ENCODE results near the gene CMC2. TPM values are rescaled to one million over a fixed set of nuclear protein-coding genes. Genes with fewer than 3 reads are reported as not detected.

CMC2 gene
- total and polyA plus RNA-seq, 2 of the 8 experiments (the other 6 are each of a cell fraction or from before 2014, with no cell fraction given) = 66.6 to 116 TPM

- TF ChIP-seq CHD7 (IDR thresholded peaks at IDR 0.05; ENCODE audit: insufficient replicate concordance, low read length) (no peak), EP300 (IDR thresholded peaks at IDR 0.05; ENCODE audit: borderline replicate concordance in 1 of 2, low read depth in 2 of 2, low read length in 2 of 2) (no peak), RFX5 (IDR thresholded peaks at IDR 0.05; ENCODE audit: borderline replicate concordance, low read depth, low read length) (no peak), KDM4A (IDR thresholded peaks at IDR 0.05; ENCODE audit: low read depth, low read length, severe bottlenecking) (no peak), TEAD4 (IDR thresholded peaks at IDR 0.05; ENCODE audit: low read depth, low read length) (no peak), NANOG (IDR thresholded peaks at IDR 0.05; ENCODE audit: insufficient read depth, low read depth, low read length, poor library complexity, severe bottlenecking) (no peak), ASH2L (IDR thresholded peaks at IDR 0.05; ENCODE audit: low read length) (no peak), USF2 (IDR thresholded peaks at IDR 0.05; ENCODE audit: low read length) (no peak)
These were observed 58.7 kb downstream of the CMC2 start (continued) for GRCh38 chr16:80947708-80948625.
